ENCODE measurements around the gene POLG2. TPM values are rescaled to one million over a fixed set of nuclear protein-coding genes. Genes with fewer than 3 reads are reported as not detected.
"Not testable (repeated sequence)": the region's sequence is repeated elsewhere in the genome, so short reads cannot be mapped to it uniquely, and the experiment has no call there.

Gene POLG2
- total and polyA plus RNA-seq, 3 donors from 2014 or later, result 19.0 to 47.1 (median 29.7) TPM

- 52 to 73% methylated on average over 10 of the region's 10 CpGs for WGBS, 2 donors
- TF ChIP-seq, protein P1, sequence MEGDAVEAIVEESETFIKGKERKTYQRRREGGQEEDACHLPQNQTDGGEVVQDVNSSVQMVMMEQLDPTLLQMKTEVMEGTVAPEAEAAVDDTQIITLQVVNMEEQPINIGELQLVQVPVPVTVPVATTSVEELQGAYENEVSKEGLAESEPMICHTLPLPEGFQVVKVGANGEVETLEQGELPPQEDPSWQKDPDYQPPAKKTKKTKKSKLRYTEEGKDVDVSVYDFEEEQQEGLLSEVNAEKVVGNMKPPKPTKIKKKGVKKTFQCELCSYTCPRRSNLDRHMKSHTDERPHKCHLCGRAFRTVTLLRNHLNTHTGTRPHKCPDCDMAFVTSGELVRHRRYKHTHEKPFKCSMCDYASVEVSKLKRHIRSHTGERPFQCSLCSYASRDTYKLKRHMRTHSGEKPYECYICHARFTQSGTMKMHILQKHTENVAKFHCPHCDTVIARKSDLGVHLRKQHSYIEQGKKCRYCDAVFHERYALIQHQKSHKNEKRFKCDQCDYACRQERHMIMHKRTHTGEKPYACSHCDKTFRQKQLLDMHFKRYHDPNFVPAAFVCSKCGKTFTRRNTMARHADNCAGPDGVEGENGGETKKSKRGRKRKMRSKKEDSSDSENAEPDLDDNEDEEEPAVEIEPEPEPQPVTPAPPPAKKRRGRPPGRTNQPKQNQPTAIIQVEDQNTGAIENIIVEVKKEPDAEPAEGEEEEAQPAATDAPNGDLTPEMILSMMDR (IDR thresholded peaks at IDR 0.05), result no peak
- TF ChIP-seq POLR2A (IDR thresholded peaks at IDR 0.05), result no peak
- peak; percentile 19 for DNase-seq
- no peaks in the 10 kb centered on the region for H3K27me3 ChIP-seq
- no peaks in the 10 kb centered on the region for H3K4me1 ChIP-seq
- H3K9me3 ChIP-seq, result no peaks in the 10 kb centered on the region
- intact Hi-C loops (cut with DNase I; ENCODE audit: low total_unique reads), result no loop called here
- no peaks in the 10 kb centered on the region for H3K36me3 ChIP-seq (ENCODE audit: low read depth, missing control alignments)
- H3K4me3 ChIP-seq, result no peak overlapping the region
- H3K27ac ChIP-seq, result no peak overlapping the region
These were observed 54.9 kb downstream of the POLG2 start for GRCh38 chr17:64441772-64442540.

- H3K36me3 ChIP-seq (ENCODE audit: low read depth, missing control alignments), result no peaks in the 10 kb centered on the region
- H3K9me3 ChIP-seq, result no peaks in the 10 kb centered on the region
- H3K4me1 ChIP-seq, result no peaks in the 10 kb centered on the region
- no peaks in the 10 kb centered on the region for H3K27me3 ChIP-seq
- H3K27ac ChIP-seq, result no peak overlapping the region
- intact Hi-C loops (cut with DNase I; ENCODE audit: low total_unique reads), result no loop called here
- 94 to 96% methylated on average over 2 of the region's 2 CpGs for WGBS, 2 donors
- TF ChIP-seq POLR2A (IDR thresholded peaks at IDR 0.05), result no peak
- TF ChIP-seq, protein P1 (IDR thresholded peaks at IDR 0.05), result no peak
- no peak overlapping the region for H3K4me3 ChIP-seq
- DNase-seq, result no peak
These were observed 56.9 kb downstream of the POLG2 start for GRCh38 chr17:64439956-64440355.

DNA sequence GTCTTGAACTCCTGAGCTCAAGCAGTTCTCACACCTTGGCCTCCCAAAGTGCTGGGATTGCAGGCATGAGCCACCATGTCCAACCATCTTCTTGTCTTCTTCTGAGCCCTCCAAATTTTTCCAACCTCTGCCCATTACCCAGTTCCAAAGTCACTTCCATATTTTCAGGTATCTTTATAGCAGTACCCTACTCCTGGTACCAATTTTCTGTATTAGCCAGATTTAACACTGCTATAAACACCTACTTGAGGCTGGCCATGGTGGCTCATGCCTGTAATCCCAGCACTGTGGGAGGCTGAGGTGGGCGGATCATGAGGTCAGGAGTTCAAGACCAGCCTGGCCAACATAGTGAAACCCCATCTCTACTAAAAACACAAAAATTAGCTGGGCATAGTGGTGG, 57.3 kb downstream of the POLG2 start:
- DNase-seq; intact Hi-C loops (cut with DNase I; ENCODE audit: low total_unique reads); H3K36me3 ChIP-seq (ENCODE audit: low read depth, missing control alignments); H3K27ac ChIP-seq; H3K4me1 ChIP-seq; H3K9me3 ChIP-seq; H3K27me3 ChIP-seq; H3K4me3 ChIP-seq: not testable (repeated sequence)
- 88 to 91% methylated on average over 1 of the region's 1 CpG for WGBS, 2 donors

GRCh38 chr17:64437944-64438525, 58.8 kb downstream of the POLG2 start:
- Histone ChIP-seq H3K27ac (no peak overlapping the region), H3K4me1 (no peaks in the 10 kb centered on the region), H3K27me3 (no peaks in the 10 kb centered on the region), H3K36me3 (ENCODE audit: low read depth, missing control alignments) (no peaks in the 10 kb centered on the region), H3K9me3 (no peaks in the 10 kb centered on the region), H3K4me3 (no peak overlapping the region)
- TF ChIP-seq, protein P1 (IDR thresholded peaks at IDR 0.05), result no peak
- no peak for TF ChIP-seq POLR2A (IDR thresholded peaks at IDR 0.05)
- 87 to 90% methylated on average over 5 of the region's 5 CpGs for WGBS, 2 donors
- no peak for DNase-seq
- intact Hi-C loops (cut with DNase I; ENCODE audit: low total_unique reads), result no loop called here

DNA sequence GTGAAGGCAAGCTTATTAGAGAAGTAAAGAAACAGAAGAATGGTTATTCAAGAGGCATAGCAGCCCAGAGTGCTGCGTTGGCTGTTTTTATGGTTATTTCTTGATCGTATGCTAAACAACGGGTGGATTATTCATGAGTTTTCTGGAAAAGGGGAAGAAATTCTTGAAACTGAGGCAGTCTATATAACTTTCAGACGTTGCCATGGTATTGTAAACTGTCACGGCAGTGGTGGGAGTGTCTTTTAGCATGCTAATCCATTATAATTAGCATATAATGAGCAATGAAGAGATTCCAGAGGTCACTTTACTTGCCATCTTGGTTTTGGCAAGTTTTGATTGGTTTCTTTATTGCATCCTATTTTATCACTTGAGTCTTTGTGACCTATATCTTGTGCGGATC, 65.3 kb downstream of the POLG2 start:
- Histone ChIP-seq H3K4me1 (no peaks in the 10 kb centered on the region), H3K9me3 (no peaks in the 10 kb centered on the region), H3K27ac (no peak overlapping the region), H3K4me3 (no peak overlapping the region), H3K27me3 (no peaks in the 10 kb centered on the region), H3K36me3 (ENCODE audit: low read depth, missing control alignments) (no peaks in the 10 kb centered on the region)
- TF ChIP-seq POLR2A (IDR thresholded peaks at IDR 0.05), result no peak
- TF ChIP-seq, protein P1 (IDR thresholded peaks at IDR 0.05), result no peak
- intact Hi-C loops (cut with DNase I; ENCODE audit: low total_unique reads), result no loop called here
- WGBS, 2 donors, result 76 to 86% methylated on average over 6 of the region's 6 CpGs
- DNase-seq, result no peak

- H3K4me3 ChIP-seq; H3K27me3 ChIP-seq; intact Hi-C loops (cut with DNase I; ENCODE audit: low total_unique reads); H3K36me3 ChIP-seq (ENCODE audit: low read depth, missing control alignments); H3K27ac ChIP-seq; H3K4me1 ChIP-seq; H3K9me3 ChIP-seq; DNase-seq: not testable (repeated sequence)
- WGBS, 2 donors, result 84 to 85% methylated on average over 2 of the region's 2 CpGs
These were observed 66.8 kb downstream of the POLG2 start for GRCh38 chr17:64430036-64430435.

Data from testis (tissue), 3 donors.